Tibial nerve (tissue), 4 donors: Measurements from ENCODE around the gene LRRC70.

Experiments used
- CTCF ChIP-seq, 5 experiments: fragments of 200-600 bp in 3 of 5; fragments of 450-650 bp in 2 of 5; sonication (generic) in 3 of 5; IDR thresholded peaks; one replicate each; pipeline ENCODE4 v1.5.1; 2016 to 2019; ENCODE audit warnings: antibody characterized with exemption in 5 of 5, mild to moderate bottlenecking in 3 of 5, moderate library complexity in 2 of 5
- EP300 ChIP-seq, 2 donors: sonication (generic); formaldehyde crosslinking; IDR thresholded peaks; one replicate each; pipeline ENCODE4 v1.6.1; 2017; ENCODE audit warnings: antibody characterized with exemption in 2 of 2, mild to moderate bottlenecking in 1 of 2
- POLR2A ChIP-seq, 2 donors: fragments of 450-650 bp; IDR thresholded peaks; one replicate each; pipeline ENCODE4 v1.6.1; 2017; ENCODE audit warnings: antibody characterized with exemption in 2 of 2, mild to moderate bottlenecking in 2 of 2, moderate library complexity in 2 of 2

GRCh38 chr5:62560786-62561185 is 17.8 kb upstream of the LRRC70 start:
- TF ChIP-seq CTCF (IDR thresholded peaks at IDR 0.05) (no peak), EP300 (IDR thresholded peaks at IDR 0.05) (no peak), POLR2A (IDR thresholded peaks at IDR 0.05) (no peak)
